Gastrocnemius medialis (tissue), 4 donors: ENCODE data around the gene PHF13. TPM values are rescaled to one million over a fixed set of nuclear protein-coding genes. Genes with fewer than 3 reads are reported as not detected.

Experiments
- ATAC-seq, 2 donors: fragments of 150-250 bp; one replicate each; pipeline ENCODE4 v1.9.1; 2016
- DNase-seq, 2 donors: peaks; one replicate each; pipeline ENCODE4 v3.0.0-alpha.2; 2019
- H3K27ac ChIP-seq, 4 donors: fragments of 200-600 bp; sonication (generic); 1 replicate in 1 of 4; 2 replicates in 3 of 4; pipeline ENCODE4 v1.5.1; 2016 to 2018; ENCODE audit warnings: mild to moderate bottlenecking in 2 of 4, moderate library complexity in 1 of 4
- H3K27me3 ChIP-seq, 3 donors: fragments of 200-600 bp; sonication (generic) in 2 of 3; 1 replicate in 1 of 3; 2 replicates in 2 of 3; pipeline versions ENCODE4 v1.5.1 to v1.6.0; 2016 to 2019; ENCODE audit warnings: mild to moderate bottlenecking in 1 of 3, moderate library complexity in 1 of 3
- H3K36me3 ChIP-seq, 2 donors: fragments of 200-600 bp; sonication (generic) in 1 of 2; one replicate each; pipeline ENCODE4 v1.5.1; 2017 to 2018
- H3K4me1 ChIP-seq, 2 donors: fragments of 200-600 bp; sonication (generic) in 1 of 2; one replicate each; pipeline ENCODE4 v1.5.1; 2016 to 2017; ENCODE audit warnings: mild to moderate bottlenecking in 2 of 2
- H3K4me3 ChIP-seq, 4 donors: fragments of 200-600 bp; sonication (generic) in 3 of 4; 1 replicate in 1 of 4; 2 replicates in 3 of 4; pipeline ENCODE4 v1.5.1; 2016 to 2019; ENCODE audit warnings: mild to moderate bottlenecking in 2 of 4
- H3K9me3 ChIP-seq, 3 donors: fragments of 200-600 bp; sonication (generic) in 2 of 3; 1 replicate in 1 of 3; 2 replicates in 2 of 3; pipeline ENCODE4 v1.5.1; 2016 to 2019
- POLR2A ChIP-seq, 2 donors: fragments of 450-650 bp; IDR thresholded peaks; one replicate each; pipeline ENCODE4 v1.6.1; 2017; ENCODE audit warnings: antibody characterized with exemption in 2 of 2, mild to moderate bottlenecking in 2 of 2, moderate library complexity in 2 of 2
- in situ Hi-C, 4 donors: fragments of 200-750 bp; cut with MboI; loops; one replicate each; pipeline versions ENCODE4 v1.15.0 to v1.8.0; 2017; ENCODE audit warnings: low sequenced_read_pairs in 4 of 4
- intact Hi-C: fragments of 100-400 bp; cut with DNase I; formaldehyde crosslinking; loops from one replicate; pipeline ENCODE4 v1.15.1; 2023; ENCODE audit warnings: low total_unique reads
- total RNA-seq, 4 donors: library from RNA; depleted of rRNA; stranded (reverse); fragments of >200 nt; gene quantifications; one replicate each; pipeline versions ENCODE4 v1.1.0 to v1.2.3, GENCODE V29; 2016
- TF ChIP-seq, protein P1 (sequence below), 5 experiments: fragments of 450-650 bp in 3 of 5; fragments of 200-600 bp in 2 of 5; sonication (generic) in 2 of 5; IDR thresholded peaks in 4 of 5; conservative IDR thresholded peaks in 1 of 5; 1 replicate in 4 of 5; 2 replicates in 1 of 5; pipeline ENCODE4 v1.5.1; 2016 to 2019; ENCODE audit warnings: antibody characterized with exemption in 5 of 5, mild to moderate bottlenecking in 3 of 5, moderate library complexity in 3 of 5

PHF13 gene
- total RNA-seq, 4 donors from 2014 or later, result 4.7 to 8.5 (median 5.3) TPM

DNA sequence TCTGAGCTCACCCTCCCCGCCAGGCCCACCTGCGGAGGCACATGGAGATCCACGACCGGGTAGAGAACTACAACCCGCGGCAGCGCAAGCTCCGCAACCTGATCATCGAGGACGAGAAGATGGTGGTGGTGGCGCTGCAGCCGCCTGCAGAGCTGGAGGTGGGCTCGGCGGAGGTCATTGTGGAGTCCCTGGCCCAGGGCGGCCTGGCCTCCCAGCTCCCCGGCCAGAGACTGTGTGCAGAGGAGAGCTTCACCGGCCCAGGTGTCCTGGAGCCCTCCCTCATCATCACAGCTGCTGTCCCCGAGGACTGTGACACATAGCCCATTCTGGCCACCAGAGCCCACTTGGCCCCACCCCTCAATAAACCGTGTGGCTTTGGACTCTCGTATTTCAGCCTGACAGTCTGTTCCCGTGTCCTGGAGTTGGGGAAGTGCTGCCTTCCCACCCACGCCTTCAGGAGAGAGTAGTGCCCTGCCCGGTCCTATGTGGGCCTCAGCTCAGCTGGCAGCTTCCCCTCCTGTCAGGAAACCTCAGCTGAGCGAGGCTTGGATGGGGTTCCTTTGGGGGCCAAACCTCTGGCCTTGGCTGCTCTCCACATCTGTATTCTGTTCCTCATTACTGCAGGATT lies 24.5 kb upstream of the PHF13 start:
- Histone ChIP-seq H3K9me3 (no peaks in the 10 kb centered on the region), H3K27ac (peak overlapping the region; percentile 98 to 100 (median 100)), H3K4me1 (peaks cover 66 to 92% of the 10 kb centered on the region in 2 donors), H3K36me3 (peaks cover 0 to 27% of the 10 kb centered on the region in 2 donors), H3K4me3 (no peak overlapping the region), H3K27me3 (no peaks in the 10 kb centered on the region)
- in situ Hi-C loops, result loop anchor here in 1 of 4 donors (10.0 kb wide), 1 partner anchor 46 kb away; no protein-coding TSS in a partner anchor
- DNase-seq (peak; percentile 58 to 83), ATAC-seq (peak; percentile 30 to 52)
- TF ChIP-seq, protein P1, sequence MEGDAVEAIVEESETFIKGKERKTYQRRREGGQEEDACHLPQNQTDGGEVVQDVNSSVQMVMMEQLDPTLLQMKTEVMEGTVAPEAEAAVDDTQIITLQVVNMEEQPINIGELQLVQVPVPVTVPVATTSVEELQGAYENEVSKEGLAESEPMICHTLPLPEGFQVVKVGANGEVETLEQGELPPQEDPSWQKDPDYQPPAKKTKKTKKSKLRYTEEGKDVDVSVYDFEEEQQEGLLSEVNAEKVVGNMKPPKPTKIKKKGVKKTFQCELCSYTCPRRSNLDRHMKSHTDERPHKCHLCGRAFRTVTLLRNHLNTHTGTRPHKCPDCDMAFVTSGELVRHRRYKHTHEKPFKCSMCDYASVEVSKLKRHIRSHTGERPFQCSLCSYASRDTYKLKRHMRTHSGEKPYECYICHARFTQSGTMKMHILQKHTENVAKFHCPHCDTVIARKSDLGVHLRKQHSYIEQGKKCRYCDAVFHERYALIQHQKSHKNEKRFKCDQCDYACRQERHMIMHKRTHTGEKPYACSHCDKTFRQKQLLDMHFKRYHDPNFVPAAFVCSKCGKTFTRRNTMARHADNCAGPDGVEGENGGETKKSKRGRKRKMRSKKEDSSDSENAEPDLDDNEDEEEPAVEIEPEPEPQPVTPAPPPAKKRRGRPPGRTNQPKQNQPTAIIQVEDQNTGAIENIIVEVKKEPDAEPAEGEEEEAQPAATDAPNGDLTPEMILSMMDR (IDR thresholded peaks at IDR 0.05 in 4 of 5, conservative IDR thresholded peaks at IDR 0.05 in 1 of 5), result no peak
- peak; percentile 48 to 49 for TF ChIP-seq POLR2A (IDR thresholded peaks at IDR 0.05)
- intact Hi-C loops, result no loop called here

DNA sequence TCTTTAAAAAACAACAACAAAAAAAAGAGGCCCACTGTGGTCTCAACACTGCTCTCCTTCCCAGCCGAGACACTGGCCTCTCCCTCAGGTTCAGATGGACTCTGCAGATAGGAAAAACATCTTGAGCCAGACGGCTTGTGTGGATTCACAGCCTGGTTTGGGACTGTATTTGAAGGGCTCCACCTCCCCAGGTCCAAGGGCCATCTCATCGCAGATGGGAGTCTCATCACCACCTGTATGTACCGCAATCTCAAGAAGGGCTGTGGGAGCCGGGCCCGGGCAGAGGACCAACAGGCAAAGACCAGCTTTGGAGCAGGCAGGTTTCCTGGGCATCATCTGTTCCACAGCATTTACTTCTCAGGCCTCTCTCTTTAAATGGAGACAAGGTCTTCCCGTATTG lies 23.5 kb upstream of the PHF13 start:
- ATAC-seq (no peak), DNase-seq (no peak)
- H3K36me3 ChIP-seq, result peaks cover 0 to 37% of the 10 kb centered on the region in 2 donors
- no peaks in the 10 kb centered on the region for H3K9me3 ChIP-seq
- peak overlapping the region; percentile 98 to 100 (median 100) for H3K27ac ChIP-seq
- intact Hi-C loops (no loop called here), in situ Hi-C loops (no loop called here)
- H3K4me3 ChIP-seq, result no peak overlapping the region
- TF ChIP-seq, protein P1 (IDR thresholded peaks at IDR 0.05 in 4 of 5, conservative IDR thresholded peaks at IDR 0.05 in 1 of 5), result no peak
- no peak for TF ChIP-seq POLR2A (IDR thresholded peaks at IDR 0.05)
- no peaks in the 10 kb centered on the region for H3K27me3 ChIP-seq
- peaks cover 77 to 93% of the 10 kb centered on the region in 2 donors for H3K4me1 ChIP-seq

DNA sequence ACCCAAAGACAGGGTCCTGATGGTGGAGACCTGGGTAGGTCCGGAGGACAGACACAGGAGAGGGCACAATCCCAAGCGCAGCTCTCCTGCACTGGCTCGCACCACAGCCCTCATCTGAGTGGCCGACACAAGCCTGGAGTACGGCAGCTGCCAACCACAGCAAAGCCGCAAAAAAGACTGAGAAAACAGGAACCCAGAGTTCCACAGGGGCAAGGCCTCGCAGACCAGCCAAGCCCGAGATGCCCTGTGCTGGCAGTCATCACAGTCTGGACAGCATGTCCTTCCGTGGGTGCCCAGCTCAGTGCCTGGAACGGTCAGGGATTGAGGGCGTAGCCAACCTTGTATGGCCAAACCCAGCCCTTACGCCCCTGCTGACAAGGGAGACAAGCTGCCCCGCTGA lies 22.3 kb upstream of the PHF13 start:
- DNase-seq, result peak; percentile 63 to 76

DNA sequence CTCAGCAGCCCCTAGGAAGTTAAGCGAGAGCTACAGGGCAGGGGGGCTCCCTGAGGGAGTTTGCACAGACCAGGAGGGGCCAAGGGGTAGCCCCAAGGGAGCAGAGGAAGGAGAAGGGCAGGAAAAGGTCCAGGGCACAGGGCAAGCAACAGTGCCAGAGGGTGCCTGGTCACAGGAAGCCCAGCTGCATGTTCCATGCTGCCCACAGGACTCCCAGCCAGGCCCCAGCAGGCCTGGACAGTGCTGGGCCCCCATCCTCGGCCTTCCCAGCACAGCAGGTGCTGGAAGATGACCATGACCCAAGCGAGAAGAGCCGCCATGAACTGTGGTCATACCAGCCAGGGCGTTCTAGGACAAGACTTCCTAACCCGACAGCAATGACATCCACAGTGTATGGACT lies 21.9 kb upstream of the PHF13 start:
- peaks cover 0 to 48% of the 10 kb centered on the region in 2 donors for H3K36me3 ChIP-seq
- TF ChIP-seq POLR2A (IDR thresholded peaks at IDR 0.05), result no peak
- TF ChIP-seq, protein P1 (IDR thresholded peaks at IDR 0.05 in 4 of 5, conservative IDR thresholded peaks at IDR 0.05 in 1 of 5), result no peak
- peak in 1 of 2 donors; percentile 57 for DNase-seq
- H3K9me3 ChIP-seq, result no peaks in the 10 kb centered on the region
- peaks cover 91 to 96% of the 10 kb centered on the region in 2 donors for H3K4me1 ChIP-seq
- H3K27ac ChIP-seq, result peak overlapping the region; percentile 98 to 100 (median 100)
- H3K4me3 ChIP-seq, result no peak overlapping the region
- in situ Hi-C loops, result no loop called here
- intact Hi-C loops, result no loop called here
- no peaks in the 10 kb centered on the region for H3K27me3 ChIP-seq
- ATAC-seq, result peak in 1 of 2 donors; percentile 19

More for the DNA sequence above, 22.3 kb upstream of the PHF13 start:
- TF ChIP-seq, protein P1 (IDR thresholded peaks at IDR 0.05 in 4 of 5, conservative IDR thresholded peaks at IDR 0.05 in 1 of 5), result no peak
- no peak for TF ChIP-seq POLR2A (IDR thresholded peaks at IDR 0.05)
- peak overlapping the region; percentile 98 to 100 (median 100) for H3K27ac ChIP-seq
- no peaks in the 10 kb centered on the region for H3K9me3 ChIP-seq
- peak; percentile 22 to 42 for ATAC-seq
- peaks cover 0 to 48% of the 10 kb centered on the region in 2 donors for H3K36me3 ChIP-seq
- no peaks in the 10 kb centered on the region for H3K27me3 ChIP-seq
- no peak overlapping the region for H3K4me3 ChIP-seq
- intact Hi-C loops, result no loop called here
- in situ Hi-C loops, result no loop called here
- H3K4me1 ChIP-seq, result peaks cover 88 to 96% of the 10 kb centered on the region in 2 donors
